ENCODE results near the gene CMPK2.

CMPK2 gene

GRCh38 chr2:6846967-6847681 lies 18.6 kb downstream of the CMPK2 start:
- in situ Hi-C loops (cut with MboI; ENCODE audit: low pct_unique_long_range_greater_than_20kb, low sequenced_read_pairs), result no loop called here
- no peak for DNase-seq

- no peak for DNase-seq
- in situ Hi-C loops (cut with MboI; ENCODE audit: low pct_unique_long_range_greater_than_20kb, low sequenced_read_pairs), result no loop called here
Measured at GRCh38 chr2:6846540-6846939, 19.2 kb downstream of the CMPK2 start.

- peak; percentile 52 for DNase-seq
- in situ Hi-C loops (cut with MboI; ENCODE audit: low pct_unique_long_range_greater_than_20kb, low sequenced_read_pairs), result no loop called here
Measured at GRCh38 chr2:6845903-6846302, 19.8 kb downstream of the CMPK2 start.

GRCh38 chr2:6845312-6845711 lies 20.4 kb downstream of the CMPK2 start:
- DNase-seq, result peak; percentile 54

GRCh38 chr2:6841537-6842287 lies 24.0 kb downstream of the CMPK2 start:
- no peak for DNase-seq
- in situ Hi-C loops (cut with MboI; ENCODE audit: low pct_unique_long_range_greater_than_20kb, low sequenced_read_pairs), result no loop called here

More at GRCh38 chr2:6845312-6845711, 20.4 kb downstream of the CMPK2 start:
- in situ Hi-C loops (cut with MboI; ENCODE audit: low pct_unique_long_range_greater_than_20kb, low sequenced_read_pairs), result no loop called here

GRCh38 chr2:6838673-6839319 lies 26.9 kb downstream of the CMPK2 start:
- no peak for DNase-seq
- in situ Hi-C loops (cut with MboI; ENCODE audit: low pct_unique_long_range_greater_than_20kb, low sequenced_read_pairs), result no loop called here

GRCh38 chr2:6835467-6835866 lies 30.2 kb downstream of the CMPK2 start:
- no peak for DNase-seq
- in situ Hi-C loops (cut with MboI; ENCODE audit: low pct_unique_long_range_greater_than_20kb, low sequenced_read_pairs), result no loop called here

- in situ Hi-C loops (cut with MboI; ENCODE audit: low pct_unique_long_range_greater_than_20kb, low sequenced_read_pairs), result no loop called here
- no peak for DNase-seq
Measured at GRCh38 chr2:6834163-6834562, 31.5 kb downstream of the CMPK2 start.

- in situ Hi-C loops (cut with MboI; ENCODE audit: low pct_unique_long_range_greater_than_20kb, low sequenced_read_pairs), result no loop called here
- no peak for DNase-seq
Measured at GRCh38 chr2:6833300-6833604, 32.5 kb downstream of the CMPK2 start.

GRCh38 chr2:6832596-6833299 lies 33.0 kb downstream of the CMPK2 start:
- no peak for DNase-seq
- in situ Hi-C loops (cut with MboI; ENCODE audit: low pct_unique_long_range_greater_than_20kb, low sequenced_read_pairs), result no loop called here

- DNase-seq, result no peak
- in situ Hi-C loops (cut with MboI; ENCODE audit: low pct_unique_long_range_greater_than_20kb, low sequenced_read_pairs), result no loop called here
Measured at GRCh38 chr2:6831229-6831628, 34.5 kb downstream of the CMPK2 start.

GRCh38 chr2:6828299-6828584 lies 37.5 kb downstream of the CMPK2 start:
- in situ Hi-C loops (cut with MboI; ENCODE audit: low pct_unique_long_range_greater_than_20kb, low sequenced_read_pairs), result no loop called here
- DNase-seq, result peak; percentile 51

- DNase-seq, result no peak
- in situ Hi-C loops (cut with MboI; ENCODE audit: low pct_unique_long_range_greater_than_20kb, low sequenced_read_pairs), result no loop called here
Measured at GRCh38 chr2:6827566-6828298, 38.0 kb downstream of the CMPK2 start.

- in situ Hi-C loops (cut with MboI; ENCODE audit: low pct_unique_long_range_greater_than_20kb, low sequenced_read_pairs), result no loop called here
- peak; percentile 91 for DNase-seq
Measured at GRCh38 chr2:6826081-6826913, 39.4 kb downstream of the CMPK2 start.

GRCh38 chr2:6824962-6825361 lies 40.7 kb downstream of the CMPK2 start:
- DNase-seq, result no peak
- in situ Hi-C loops (cut with MboI; ENCODE audit: low pct_unique_long_range_greater_than_20kb, low sequenced_read_pairs), result no loop called here

GRCh38 chr2:6823111-6823510 lies 42.6 kb downstream of the CMPK2 start:
- DNase-seq, result no peak

GRCh38 chr2:6822406-6822805 lies 43.3 kb downstream of the CMPK2 start:
- no peak for DNase-seq

More at GRCh38 chr2:6823111-6823510, 42.6 kb downstream of the CMPK2 start:
- in situ Hi-C loops (cut with MboI; ENCODE audit: low pct_unique_long_range_greater_than_20kb, low sequenced_read_pairs), result no loop called here

GRCh38 chr2:6820903-6821584 lies 44.7 kb downstream of the CMPK2 start:
- in situ Hi-C loops (cut with MboI; ENCODE audit: low pct_unique_long_range_greater_than_20kb, low sequenced_read_pairs), result no loop called here
- no peak for DNase-seq

More at GRCh38 chr2:6822406-6822805, 43.3 kb downstream of the CMPK2 start:
- in situ Hi-C loops (cut with MboI; ENCODE audit: low pct_unique_long_range_greater_than_20kb, low sequenced_read_pairs), result no loop called here
